Hepatocyte (in vitro differentiated cells): ENCODE measurements around the gene PPP1CA.

ENCODE experiments used
- CTCF ChIP-seq: fragments of 200-600 bp; sonication (generic); IDR thresholded peaks from 2 replicates; pipeline ENCODE4 v1.5.1; 2016; ENCODE audit warnings: antibody characterized with exemption, mild to moderate bottlenecking; ENCODE audit not compliant: poor library complexity
- EZH2 ChIP-seq: fragments of 200-600 bp; sonication (generic); IDR thresholded peaks from 2 replicates; pipeline ENCODE4 v1.6.1; 2016; ENCODE audit warnings: antibody characterized with exemption, mild to moderate bottlenecking, borderline replicate concordance
- EZH2phosphoT487 ChIP-seq: fragments of 200-600 bp; sonication (generic); IDR thresholded peaks from one replicate; pipeline ENCODE4 v1.6.1; 2018; ENCODE audit warnings: antibody characterized with exemption, mild to moderate bottlenecking, low read depth, moderate library complexity; ENCODE audit not compliant: unreplicated experiment, severe bottlenecking

- TF ChIP-seq CTCF (no peak), EZH2 (no peak), EZH2phosphoT487 (no peak)
Observed at GRCh38 chr11:67411785-67412152, 10.1 kb upstream of the PPP1CA start.
